ENCODE data around the gene SYPL1. TPM values are rescaled to one million over a fixed set of nuclear protein-coding genes. Genes with fewer than 3 reads are reported as not detected.

SYPL1 gene
- polyA plus RNA-seq, 5 donors: 93.3 to 131 (median 117) TPM

DNA sequence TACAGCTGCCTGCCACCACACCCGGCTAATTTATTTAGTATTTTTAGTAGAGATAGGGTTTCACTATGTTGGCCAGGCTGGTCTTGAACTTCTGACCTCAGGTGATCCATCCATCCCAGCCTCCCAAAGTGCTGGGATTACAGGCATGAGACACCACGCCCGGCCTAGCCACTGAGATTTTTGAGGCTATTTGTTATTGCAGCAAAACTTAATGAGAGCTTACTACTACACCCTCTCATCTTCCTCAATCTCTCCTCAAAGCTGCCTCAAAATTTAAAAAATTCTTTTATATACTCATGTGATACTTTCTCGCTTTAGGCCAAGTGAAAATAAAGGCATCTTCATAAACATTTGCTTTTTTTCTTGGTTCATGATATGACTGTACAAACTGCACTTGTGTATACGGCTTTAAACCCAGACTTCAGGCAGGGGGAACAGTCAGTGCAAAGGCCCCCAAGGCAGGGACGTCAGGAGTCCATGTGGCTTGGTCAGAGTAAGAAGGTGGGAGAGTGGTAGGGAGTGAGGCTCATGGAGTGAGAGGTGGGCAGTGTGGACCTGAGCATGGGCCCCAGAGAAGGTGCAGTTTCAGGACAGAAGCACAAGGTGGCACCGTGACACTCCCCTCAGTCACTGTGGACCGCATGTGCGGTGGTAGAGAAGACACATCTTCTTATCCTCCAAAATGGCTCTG, 55.5 kb downstream of the SYPL1 start:
- peak in 1 of 2 donors; percentile 57 for DNase-seq

DNA sequence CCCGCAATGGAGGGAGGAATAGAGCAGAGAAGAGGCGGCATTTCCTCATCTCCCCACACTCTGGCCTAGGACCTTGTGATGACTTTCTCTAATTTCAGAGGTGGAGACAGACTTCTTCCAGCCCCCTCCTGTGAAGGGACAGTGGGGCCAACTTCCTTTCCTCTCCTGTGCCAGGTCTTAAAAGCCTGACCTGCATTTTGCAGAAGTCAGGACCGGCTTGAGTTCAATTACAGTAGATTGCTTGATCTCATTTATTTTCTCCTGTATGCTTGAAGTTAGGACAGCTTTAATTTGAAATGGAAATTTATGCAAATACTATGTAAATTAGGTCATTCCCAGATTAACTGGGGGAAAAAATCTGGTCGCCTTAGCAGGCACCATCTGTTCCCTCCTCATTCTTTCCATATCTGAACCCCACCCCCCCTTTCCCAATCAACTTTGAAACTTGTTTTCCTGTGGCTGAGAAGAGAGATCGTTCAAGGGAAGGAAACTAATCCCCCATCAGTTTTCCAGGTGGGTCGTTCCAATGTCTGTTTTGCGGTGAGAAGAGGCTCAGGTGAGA, 57.1 kb downstream of the SYPL1 start:
- no peak for DNase-seq

DNA sequence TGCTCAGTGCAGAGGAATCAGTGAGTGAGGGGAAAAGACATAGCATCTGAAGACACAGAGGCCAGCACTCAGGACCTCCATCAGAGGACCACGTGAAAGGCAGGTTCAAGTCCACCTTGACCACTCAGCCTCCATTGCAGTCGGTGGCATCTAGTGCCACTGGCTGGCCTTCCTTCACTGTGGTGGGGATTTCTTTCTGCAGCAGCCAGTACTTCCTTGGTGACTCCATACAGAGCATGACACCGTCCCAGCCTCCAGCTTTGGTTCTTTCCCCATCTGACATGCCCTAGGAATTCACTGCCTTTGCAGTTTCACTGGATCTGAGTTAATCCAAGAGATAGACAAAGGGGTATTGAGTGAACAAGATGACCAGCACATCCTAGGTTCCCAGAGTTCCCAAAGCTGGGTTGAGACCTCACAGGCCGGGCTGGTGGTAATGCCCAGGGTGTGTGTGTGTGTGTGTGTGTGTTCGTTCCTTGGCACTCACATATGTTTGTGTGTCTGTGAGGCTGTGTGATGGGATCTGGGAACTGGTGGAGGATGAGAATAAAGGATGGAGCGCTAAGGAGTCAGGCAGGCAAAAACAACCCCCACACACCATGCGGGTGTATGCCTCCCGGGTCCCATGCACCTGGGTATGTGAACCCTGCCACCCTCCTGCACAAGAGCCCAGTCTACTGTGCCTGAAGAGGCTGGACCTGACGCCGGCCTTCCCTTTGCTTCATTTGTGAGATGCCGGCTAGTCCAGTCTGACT, 57.8 kb downstream of the SYPL1 start:
- DNase-seq: no peak

DNA sequence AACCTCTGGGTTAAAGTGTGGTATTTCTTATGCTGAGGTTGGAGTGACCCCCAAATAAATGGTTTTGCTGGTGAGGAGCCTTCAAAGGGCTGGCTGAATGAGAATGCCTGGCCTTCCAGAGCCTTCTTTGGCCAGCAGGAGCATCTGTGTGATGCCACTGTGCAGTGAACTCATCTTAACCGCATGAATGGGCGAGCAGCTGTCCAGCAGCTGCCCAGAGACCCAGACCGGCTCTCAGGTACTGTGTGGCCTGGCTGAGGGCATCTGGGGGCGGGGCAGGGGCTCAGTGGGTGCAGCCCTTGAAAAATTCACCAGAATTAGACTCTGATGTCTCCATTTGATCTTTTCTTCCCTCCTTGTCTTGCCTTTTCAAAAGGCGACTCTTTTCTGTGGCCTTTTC, 59.0 kb downstream of the SYPL1 start:
- DNase-seq: no peak

DNA sequence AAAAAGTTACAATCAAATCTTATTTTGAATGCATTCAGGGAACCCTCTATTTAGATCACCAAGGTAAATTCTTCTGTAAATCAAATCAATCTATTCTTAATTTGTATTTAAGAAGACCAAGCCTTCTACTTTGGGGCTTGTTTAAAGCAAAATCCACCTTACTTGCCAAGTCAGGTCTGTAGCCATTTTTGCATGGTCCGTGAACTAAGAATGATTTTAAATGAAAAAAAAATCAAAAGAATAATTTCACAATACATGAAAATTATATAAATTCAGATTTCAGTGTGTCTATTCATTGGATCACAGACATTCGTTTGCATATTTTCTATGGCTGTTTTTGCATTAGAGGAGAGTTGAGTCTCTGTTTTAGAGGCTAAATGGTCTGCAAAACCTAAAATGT, 59.4 kb downstream of the SYPL1 start:
- DNase-seq: no peak

DNA sequence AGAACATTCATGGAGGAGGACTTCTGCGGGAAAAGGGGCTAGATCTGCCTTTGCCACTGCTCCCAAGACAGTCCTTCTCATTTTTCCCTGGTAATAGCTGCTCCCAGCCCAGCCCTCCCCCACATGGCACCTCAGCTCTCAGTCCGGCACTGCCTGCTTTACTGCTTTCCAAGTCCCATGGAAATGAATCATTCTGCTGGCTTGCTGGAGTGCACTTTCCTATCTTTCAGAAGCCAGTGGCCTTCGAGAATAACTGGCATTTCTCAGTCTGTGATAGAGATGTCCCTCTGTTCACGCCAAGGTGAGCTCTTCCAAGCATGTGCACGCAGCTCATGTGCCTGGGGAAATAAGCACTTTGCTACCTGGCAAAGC, 61.4 kb downstream of the SYPL1 start:
- no peak for DNase-seq

DNA sequence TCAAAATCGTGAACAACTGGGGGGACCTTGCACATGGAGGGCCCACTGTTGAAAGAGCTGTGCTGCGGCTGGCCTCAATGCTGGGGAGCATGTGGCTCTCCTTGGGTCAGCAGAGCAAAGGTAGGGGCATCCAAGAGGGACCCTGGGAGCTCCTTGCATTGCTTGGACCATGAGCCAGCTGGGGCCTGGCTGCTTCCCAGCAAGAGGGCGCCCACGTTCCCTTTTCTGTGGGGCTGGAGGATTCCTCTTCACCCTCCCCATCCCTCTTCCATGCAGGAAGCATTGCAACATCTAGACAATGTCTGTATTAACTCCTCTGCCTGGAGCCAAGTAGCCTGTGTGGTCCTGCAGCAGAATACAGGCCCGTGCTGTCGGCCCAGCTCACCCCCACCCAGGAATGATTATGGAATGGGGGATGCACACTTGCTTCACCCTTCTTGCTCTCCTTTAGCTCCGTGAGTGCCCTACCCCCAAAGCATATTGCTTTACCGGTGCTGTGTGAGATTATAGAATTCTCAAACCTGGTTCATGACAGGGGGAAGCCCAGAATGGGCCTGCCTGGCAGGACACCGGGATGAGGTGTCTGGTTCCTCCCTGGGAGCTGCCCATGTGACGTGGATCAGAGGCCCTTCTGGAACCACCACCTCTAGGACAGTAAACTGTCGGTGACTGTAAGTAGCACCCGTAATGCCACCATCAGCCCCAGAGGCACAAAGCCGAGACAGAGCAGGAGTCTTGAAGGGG, 61.9 kb downstream of the SYPL1 start:
- peak; percentile 54 to 59 for DNase-seq

DNA sequence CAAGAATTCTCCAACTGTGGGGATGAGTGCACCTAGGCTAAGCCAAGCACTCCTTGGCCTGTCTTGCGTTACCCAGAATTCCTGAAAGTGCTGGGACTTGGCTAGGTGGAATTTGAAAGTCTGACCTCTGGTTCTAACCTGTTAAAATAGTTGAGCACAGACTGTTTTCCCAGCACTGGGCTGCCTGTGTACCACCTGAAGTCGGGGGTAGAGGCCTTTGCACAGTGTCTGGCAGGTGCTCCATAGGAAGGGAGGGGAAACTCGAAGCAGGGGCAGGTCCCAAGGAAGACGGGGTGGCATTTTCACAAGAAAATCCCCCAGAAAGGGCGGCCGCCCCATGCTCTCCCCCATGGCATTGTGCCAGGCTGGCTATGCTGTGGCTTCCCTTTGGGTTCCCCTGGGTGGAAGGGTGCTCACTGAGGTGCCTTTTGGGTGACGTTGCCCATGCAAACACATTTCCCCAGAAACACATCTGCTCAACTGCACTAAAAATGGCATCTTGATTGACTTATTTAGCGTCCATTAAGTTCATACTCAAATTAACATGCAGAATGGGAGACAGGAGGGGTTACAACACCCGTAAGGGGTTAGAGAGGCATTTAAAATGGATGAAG, 62.9 kb downstream of the SYPL1 start:
- no peak for DNase-seq

DNA sequence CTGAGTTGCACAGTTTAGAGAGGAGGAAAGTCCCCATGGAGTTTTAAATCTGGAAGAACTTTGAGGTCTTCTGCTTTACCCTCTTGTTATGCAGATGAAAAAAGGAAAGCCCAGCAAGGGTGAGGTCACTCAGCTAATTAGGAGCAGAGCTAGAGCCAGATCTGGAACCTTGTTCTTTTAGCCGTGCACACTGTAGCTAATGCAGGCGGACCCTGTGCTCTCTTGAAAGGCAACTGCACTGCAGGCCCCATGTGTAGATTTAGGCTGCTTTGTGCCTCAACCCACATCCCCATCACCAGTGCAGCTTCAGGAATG, 63.4 kb downstream of the SYPL1 start:
- no peak for DNase-seq

DNA sequence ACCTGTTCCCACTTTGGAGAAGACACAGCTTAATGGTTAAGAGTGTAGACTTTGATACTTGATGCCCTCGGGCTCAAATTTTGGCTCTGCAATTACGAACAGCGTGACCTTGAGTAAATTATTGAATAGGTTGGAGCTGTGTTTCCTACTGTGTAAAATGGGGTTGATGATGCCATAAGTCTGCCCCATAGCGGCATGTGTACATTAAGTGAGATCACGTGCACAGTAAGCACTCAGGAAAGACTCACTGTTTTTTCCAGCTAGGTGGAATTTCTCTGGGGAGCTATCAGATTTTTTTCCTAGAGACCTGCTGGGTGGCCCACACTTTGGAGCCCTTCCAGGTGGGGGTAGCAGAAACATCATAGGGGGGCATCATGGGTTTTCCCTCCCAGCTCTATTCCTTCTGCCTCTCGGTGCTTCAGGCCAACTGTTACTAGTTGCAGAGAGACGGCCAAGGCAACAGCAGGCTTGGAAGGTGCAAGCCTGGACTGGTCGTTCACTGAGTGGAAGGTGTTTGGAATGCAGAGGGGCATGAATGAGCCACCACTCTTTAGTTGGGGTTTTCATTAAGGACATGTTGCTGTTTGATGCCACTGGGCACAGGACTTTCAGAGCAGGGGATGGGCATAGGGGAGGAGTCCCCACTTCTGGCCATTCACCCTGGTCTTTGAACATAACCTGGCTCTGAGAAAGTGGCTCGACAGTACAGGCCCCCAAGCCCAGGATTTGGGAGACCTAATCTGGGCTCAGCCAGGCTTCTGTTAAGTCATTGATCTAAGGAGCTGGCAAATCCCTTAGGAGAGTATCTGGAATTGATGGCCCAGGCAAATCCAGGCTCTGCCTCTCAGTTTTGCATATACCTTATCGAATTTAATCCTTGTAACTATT, 64.0 kb downstream of the SYPL1 start:
- no peak for DNase-seq

DNA sequence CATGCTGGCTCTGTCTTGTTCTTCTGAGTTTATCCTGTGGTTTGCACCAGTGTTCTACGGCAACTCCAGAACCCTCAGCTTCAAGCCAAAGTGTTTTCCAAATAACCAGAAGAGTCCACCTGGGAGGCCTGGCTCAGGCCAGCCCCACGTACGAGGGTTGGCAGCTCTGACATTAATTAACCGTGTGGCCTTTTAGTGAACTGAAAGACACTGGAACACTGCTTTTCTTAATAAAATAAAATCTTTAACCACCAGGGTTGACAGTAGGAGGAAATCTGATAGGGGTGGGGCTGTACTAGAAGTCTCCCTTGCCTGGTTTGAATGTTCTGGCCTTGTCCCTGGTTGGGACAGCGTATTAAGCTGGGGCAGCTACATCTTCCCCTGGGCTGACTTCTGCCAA, 64.9 kb downstream of the SYPL1 start:
- DNase-seq: no peak

DNA sequence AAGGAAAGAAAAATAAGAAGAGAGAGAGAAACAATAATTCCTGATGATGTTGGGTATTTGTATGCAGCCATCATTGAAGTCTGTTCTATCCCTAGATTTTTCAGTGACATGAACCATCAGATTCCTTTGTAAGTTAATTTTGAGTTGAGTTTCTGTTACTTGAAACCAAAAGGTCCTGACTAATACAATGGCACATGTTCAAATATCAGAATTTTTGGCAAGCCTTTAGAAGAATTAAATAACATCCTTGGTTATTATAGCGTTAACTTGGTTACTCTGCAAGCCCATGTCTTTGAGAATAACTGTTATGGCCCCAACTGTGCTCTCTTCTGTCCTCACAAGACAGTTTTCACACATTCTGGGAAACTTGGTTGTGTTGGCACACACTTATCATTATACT, 66.5 kb downstream of the SYPL1 start:
- no peak for DNase-seq

DNA sequence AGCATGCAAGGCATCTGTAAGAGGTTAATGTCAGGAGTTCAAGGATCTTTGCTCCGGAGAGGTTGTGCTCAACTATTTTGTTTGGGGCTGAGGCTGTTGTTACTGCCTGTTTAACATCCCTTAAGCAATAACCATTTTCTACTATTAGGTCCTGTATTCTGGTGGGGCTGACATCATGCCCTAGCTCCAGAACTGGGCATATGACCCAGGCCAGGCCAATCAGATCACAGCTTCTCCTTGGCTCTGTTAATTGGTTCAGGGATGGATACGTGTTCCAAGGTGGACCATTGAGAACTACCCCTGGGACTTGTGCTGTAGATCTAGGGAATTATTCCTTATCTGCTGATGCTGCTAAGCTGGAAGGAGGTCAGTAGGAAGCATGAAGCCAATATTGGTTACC, 67.0 kb downstream of the SYPL1 start:
- no peak for DNase-seq

DNA sequence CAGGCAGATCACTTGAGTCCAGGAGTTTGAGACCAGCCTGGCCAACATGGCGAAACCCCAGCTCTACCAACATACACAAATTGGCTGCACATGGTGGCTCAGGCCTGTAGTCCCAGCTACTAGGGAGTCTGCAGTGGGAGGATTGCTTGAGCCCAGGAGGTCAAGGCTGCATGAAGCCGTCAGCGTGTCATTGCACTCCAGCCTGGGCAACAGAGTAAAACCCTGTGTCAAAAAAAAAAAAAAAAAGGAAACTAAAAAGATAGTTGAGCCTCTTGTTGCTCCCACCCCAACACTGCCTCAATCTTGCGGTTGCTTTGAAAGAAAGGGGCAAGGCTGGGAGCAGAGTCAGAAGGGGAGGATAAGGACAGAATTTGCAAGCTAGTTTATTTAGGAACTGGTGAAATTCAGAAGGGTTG, 69.9 kb downstream of the SYPL1 start:
- DNase-seq: no peak

DNA sequence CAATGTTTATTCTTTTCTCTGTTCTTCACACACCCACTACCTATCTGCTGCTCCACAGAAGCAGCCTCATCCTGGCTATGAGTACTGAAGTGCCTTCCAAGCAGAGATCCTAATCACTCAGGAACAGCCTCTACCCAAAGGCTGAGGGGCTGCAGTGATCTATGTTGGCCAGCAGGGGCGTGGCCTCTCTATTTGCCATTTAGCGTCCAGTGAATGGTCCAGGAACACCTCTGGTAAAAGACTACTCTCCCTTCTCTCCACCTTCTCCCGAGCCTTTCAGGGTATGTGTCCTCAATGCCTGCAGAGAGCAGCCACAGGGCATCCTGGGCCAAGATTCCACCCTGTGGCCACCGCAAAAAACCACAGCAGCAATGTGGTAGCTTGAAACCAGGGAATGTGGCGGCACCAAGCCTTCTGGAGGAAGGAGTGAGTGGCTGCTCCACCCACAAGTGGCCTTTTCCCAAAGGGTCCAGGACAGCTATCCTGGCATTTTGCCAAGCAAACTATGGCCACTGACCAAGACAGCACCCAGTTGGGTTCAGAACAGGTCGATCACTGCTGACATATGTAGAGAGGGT, 70.9 kb downstream of the SYPL1 start:
- no peak for DNase-seq

Other genes with a start within 250 kb of the SYPL1 start
- gene ATXN7L1, start 235.7 kb downstream of the SYPL1 start, polyA plus RNA-seq (ENCODE audit: insufficient read depth in 1 of 5, insufficient read length in 5 of 5, low replicate concordance in 1 of 5): 10 to 100 TPM in 4 of 5 donors, 1 to 10 TPM in 1; 9.6 to 15.6 (median 14.0) TPM
- gene CDHR3, start 149.0 kb downstream of the SYPL1 start, polyA plus RNA-seq (ENCODE audit: insufficient read depth in 1 of 5, insufficient read length in 5 of 5, low replicate concordance in 1 of 5): 10 to 100 TPM; 14.5 to 45.3 (median 33.8) TPM
- 10 to 100 TPM; 28.1 to 43.1 (median 36.5) TPM for gene NAMPT, start 172.7 kb upstream of the SYPL1 start, polyA plus RNA-seq (ENCODE audit: insufficient read depth in 1 of 5, insufficient read length in 5 of 5, low replicate concordance in 1 of 5)

All from right lung (tissue), 5 donors.